ENCODE results near the gene IGF2BP2.
"Not testable (repeated sequence)": the region's sequence is repeated elsewhere in the genome, so short reads cannot be mapped to it uniquely, and the experiment has no call there.

- TF ChIP-seq, protein P1, sequence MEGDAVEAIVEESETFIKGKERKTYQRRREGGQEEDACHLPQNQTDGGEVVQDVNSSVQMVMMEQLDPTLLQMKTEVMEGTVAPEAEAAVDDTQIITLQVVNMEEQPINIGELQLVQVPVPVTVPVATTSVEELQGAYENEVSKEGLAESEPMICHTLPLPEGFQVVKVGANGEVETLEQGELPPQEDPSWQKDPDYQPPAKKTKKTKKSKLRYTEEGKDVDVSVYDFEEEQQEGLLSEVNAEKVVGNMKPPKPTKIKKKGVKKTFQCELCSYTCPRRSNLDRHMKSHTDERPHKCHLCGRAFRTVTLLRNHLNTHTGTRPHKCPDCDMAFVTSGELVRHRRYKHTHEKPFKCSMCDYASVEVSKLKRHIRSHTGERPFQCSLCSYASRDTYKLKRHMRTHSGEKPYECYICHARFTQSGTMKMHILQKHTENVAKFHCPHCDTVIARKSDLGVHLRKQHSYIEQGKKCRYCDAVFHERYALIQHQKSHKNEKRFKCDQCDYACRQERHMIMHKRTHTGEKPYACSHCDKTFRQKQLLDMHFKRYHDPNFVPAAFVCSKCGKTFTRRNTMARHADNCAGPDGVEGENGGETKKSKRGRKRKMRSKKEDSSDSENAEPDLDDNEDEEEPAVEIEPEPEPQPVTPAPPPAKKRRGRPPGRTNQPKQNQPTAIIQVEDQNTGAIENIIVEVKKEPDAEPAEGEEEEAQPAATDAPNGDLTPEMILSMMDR (conservative IDR thresholded peaks at IDR 0.05; ENCODE audit: low read depth, low read length), result not testable (repeated sequence)
- not testable (repeated sequence) for TF ChIP-seq EZH2 (IDR thresholded peaks at IDR 0.05; ENCODE audit: borderline replicate concordance, low read depth, low read length, poor library complexity, severe bottlenecking)
These were observed 179.7 kb downstream of the IGF2BP2 start for GRCh38 chr3:185645191-185645590.

Data from A673 (cell line).